ENCODE measurements around the gene SPSB1. TPM values are rescaled to one million over a fixed set of nuclear protein-coding genes. Genes with fewer than 3 reads are reported as not detected.

SPSB1 gene
- total RNA-seq, 1 donor from 2014 or later = 78.6 TPM

DNA sequence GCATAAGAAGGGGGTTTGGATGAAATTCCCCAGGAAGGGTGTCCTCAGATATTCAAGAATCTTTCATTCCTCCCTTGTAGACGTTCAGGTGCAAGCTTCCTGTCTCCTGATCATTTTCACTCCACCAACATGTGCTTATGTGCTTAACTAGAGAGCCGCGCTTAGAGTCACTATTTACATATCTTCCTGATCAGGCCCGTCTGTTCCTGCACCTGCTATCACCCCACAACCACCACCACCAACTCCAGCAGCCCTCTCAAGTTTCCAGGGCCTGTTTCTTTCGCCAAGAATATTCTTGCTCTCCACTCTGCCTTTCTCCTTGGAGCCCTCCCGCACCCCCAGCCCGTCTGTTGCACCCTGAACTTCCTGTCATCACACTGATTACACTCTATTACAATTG lies 113.4 kb downstream of the SPSB1 start:
- Mint-ChIP-seq H3K27ac (ENCODE audit: unreplicated experiment) (no peak overlapping the region), H3K4me3 (ENCODE audit: unreplicated experiment) (no peak overlapping the region), H3K27me3 (ENCODE audit: unreplicated experiment) (no peaks in the 10 kb centered on the region), H3K36me3 (ENCODE audit: unreplicated experiment) (no peaks in the 10 kb centered on the region), H3K9me3 (ENCODE audit: unreplicated experiment) (peaks cover 11% of the 10 kb centered on the region), H3K4me1 (ENCODE audit: low read depth, unreplicated experiment) (peaks cover 16% of the 10 kb centered on the region)
- DNase-seq = no peak
- TF ChIP-seq, protein P1, sequence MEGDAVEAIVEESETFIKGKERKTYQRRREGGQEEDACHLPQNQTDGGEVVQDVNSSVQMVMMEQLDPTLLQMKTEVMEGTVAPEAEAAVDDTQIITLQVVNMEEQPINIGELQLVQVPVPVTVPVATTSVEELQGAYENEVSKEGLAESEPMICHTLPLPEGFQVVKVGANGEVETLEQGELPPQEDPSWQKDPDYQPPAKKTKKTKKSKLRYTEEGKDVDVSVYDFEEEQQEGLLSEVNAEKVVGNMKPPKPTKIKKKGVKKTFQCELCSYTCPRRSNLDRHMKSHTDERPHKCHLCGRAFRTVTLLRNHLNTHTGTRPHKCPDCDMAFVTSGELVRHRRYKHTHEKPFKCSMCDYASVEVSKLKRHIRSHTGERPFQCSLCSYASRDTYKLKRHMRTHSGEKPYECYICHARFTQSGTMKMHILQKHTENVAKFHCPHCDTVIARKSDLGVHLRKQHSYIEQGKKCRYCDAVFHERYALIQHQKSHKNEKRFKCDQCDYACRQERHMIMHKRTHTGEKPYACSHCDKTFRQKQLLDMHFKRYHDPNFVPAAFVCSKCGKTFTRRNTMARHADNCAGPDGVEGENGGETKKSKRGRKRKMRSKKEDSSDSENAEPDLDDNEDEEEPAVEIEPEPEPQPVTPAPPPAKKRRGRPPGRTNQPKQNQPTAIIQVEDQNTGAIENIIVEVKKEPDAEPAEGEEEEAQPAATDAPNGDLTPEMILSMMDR (IDR thresholded peaks at IDR 0.05; ENCODE audit: partially characterized antibody, unreplicated experiment) = no peak

DNA sequence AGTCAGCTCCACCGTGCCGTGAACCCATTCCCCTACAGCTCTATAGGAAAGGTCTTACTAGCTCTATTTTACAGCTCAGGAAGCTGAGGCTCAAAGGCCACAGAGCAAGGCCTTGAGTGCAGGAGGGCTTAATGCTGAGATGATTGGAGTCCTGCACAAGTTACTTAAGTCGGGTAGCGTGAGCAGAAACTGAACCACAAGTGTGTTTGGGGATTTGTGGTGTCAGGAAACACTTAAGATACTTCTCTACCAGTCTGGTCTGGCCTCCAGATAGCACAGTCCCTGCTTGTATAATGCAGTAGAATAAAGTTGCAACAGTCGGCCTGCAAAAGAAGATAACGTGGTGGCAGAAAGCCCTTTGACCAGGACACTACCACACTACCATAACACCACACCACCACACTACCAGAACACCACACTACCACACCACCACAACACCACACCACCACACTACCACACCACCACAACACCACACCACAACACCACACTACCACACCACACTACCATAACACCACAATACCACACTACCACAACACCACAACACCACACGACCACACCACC lies 118.1 kb downstream of the SPSB1 start:
- H3K9me3 Mint-ChIP-seq (ENCODE audit: unreplicated experiment) = peaks cover 1% of the 10 kb centered on the region
- DNase-seq = no peak
- H3K27ac Mint-ChIP-seq (ENCODE audit: unreplicated experiment) = peak overlapping the region; percentile 14
- H3K4me1 Mint-ChIP-seq (ENCODE audit: low read depth, unreplicated experiment) = peaks cover 14% of the 10 kb centered on the region
- H3K36me3 Mint-ChIP-seq (ENCODE audit: unreplicated experiment) = no peaks in the 10 kb centered on the region
- H3K4me3 Mint-ChIP-seq (ENCODE audit: unreplicated experiment) = no peak overlapping the region
- H3K27me3 Mint-ChIP-seq (ENCODE audit: unreplicated experiment) = no peaks in the 10 kb centered on the region
- TF ChIP-seq, protein P1 (IDR thresholded peaks at IDR 0.05; ENCODE audit: partially characterized antibody, unreplicated experiment) = no peak

DNA sequence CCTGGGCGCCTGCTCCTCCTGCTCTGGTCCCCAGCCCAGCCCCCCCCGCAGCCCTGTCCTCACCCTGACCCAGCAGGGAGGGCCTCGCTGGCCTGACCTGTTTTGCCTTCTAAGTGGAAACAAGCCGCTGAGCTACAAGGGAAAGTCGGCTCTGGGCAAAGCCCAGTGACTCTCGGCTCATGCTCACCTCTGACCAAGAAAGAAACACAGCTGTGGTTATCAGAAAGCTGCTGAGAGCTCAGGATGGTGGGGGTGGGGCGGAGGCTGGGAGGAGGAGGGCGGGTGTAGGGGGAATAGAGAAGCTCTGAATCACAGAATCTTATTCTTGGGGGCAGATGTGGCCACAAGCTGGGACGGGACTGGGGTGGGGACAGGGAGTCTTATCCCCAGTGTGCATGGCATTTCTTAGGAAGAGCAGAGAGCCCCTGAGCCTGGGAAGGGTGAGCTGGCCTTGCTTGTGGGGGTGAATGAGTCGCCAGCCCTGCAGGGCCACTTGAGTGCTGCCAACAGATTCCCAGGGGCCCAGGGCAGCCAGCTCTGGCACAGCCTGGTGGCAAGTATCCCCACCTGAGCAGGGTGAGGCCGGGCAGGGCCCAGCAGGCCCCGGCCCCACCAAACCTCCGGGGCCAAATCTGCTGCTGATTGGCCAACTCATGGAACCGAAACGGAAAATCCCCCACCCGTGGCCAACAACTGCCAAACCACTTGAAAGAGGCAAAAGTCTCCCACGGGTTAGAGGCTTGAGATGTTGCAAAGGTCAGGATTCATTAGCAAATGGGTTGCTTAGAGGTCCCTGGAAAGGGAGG lies 120.6 kb downstream of the SPSB1 start:
- H3K27ac Mint-ChIP-seq (ENCODE audit: unreplicated experiment) = peak overlapping the region; percentile 38
- peaks cover 7% of the 10 kb centered on the region for H3K27me3 Mint-ChIP-seq (ENCODE audit: unreplicated experiment)
- DNase-seq = no peak
- no peak overlapping the region for H3K4me3 Mint-ChIP-seq (ENCODE audit: unreplicated experiment)
- TF ChIP-seq, protein P1 (IDR thresholded peaks at IDR 0.05; ENCODE audit: partially characterized antibody, unreplicated experiment) = no peak
- peaks cover 17% of the 10 kb centered on the region for H3K4me1 Mint-ChIP-seq (ENCODE audit: low read depth, unreplicated experiment)
- H3K36me3 Mint-ChIP-seq (ENCODE audit: unreplicated experiment) = no peaks in the 10 kb centered on the region
- H3K9me3 Mint-ChIP-seq (ENCODE audit: unreplicated experiment) = peaks cover 3% of the 10 kb centered on the region

DNA sequence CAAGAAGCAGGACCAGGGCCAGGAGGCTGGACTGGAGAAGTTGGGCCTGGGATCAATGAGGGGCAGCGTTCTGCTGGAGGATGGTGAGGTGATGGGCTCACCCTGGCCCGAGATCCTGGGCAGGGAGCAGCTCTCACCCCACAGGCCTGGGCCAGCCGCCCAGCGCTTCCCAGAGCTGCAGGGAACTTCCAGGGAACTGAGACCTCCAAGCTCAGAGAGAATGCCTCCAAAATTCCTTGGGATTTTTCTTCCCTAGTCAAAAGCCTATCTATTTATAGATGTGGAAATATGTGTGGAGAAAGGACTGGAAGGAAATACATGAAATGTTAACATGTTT lies 121.2 kb downstream of the SPSB1 start:
- Mint-ChIP-seq H3K27me3 (ENCODE audit: unreplicated experiment) (peaks cover 7% of the 10 kb centered on the region), H3K36me3 (ENCODE audit: unreplicated experiment) (no peaks in the 10 kb centered on the region), H3K4me1 (ENCODE audit: low read depth, unreplicated experiment) (peaks cover 17% of the 10 kb centered on the region), H3K27ac (ENCODE audit: unreplicated experiment) (peak overlapping the region; percentile 38), H3K9me3 (ENCODE audit: unreplicated experiment) (peaks cover 3% of the 10 kb centered on the region), H3K4me3 (ENCODE audit: unreplicated experiment) (no peak overlapping the region)
- no peak for DNase-seq
- TF ChIP-seq, protein P1 (IDR thresholded peaks at IDR 0.05; ENCODE audit: partially characterized antibody, unreplicated experiment) = no peak

DNA sequence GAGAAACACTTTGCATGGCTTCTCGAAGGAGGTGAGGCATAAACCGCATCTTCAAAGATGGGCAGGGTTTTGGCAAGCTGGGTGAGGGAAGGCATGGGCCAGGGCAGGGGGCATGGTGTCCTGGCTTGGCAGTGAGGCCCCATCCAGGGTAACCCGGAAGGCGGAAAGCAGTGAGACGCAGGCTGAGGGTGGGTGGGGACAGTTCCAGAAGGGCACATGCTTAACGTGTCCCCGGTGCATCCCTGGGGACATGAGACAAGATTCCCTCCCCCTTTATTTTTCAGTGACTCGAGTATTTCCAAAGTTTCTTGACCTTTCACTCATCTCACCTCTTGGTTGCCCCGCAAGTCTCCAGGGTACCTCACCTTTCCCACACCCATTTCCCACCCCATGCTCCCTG lies 123.8 kb downstream of the SPSB1 start:
- peaks cover 5% of the 10 kb centered on the region for H3K9me3 Mint-ChIP-seq (ENCODE audit: unreplicated experiment)
- peaks cover 7% of the 10 kb centered on the region for H3K27me3 Mint-ChIP-seq (ENCODE audit: unreplicated experiment)
- H3K4me3 Mint-ChIP-seq (ENCODE audit: unreplicated experiment) = no peak overlapping the region
- TF ChIP-seq, protein P1 (IDR thresholded peaks at IDR 0.05; ENCODE audit: partially characterized antibody, unreplicated experiment) = no peak
- DNase-seq = no peak
- peak overlapping the region; percentile 6 for H3K27ac Mint-ChIP-seq (ENCODE audit: unreplicated experiment)
- H3K4me1 Mint-ChIP-seq (ENCODE audit: low read depth, unreplicated experiment) = peaks cover 19% of the 10 kb centered on the region
- no peaks in the 10 kb centered on the region for H3K36me3 Mint-ChIP-seq (ENCODE audit: unreplicated experiment)
